HG02759 (cell line): ENCODE data around the gene PRKACA.

Experiments used
- ATAC-seq: cut with Tn5 transposase; IDR thresholded peaks from one replicate; pipeline ENCODE4 v1.9.1; 2021; ENCODE audit warnings: mild to moderate bottlenecking, moderate library complexity; ENCODE audit not compliant: unreplicated experiment

Gene PRKACA

GRCh38 chr19:14117668-14118164 lies at the start of gene PRKACA:
Gene PRKACA (minus strand): TSS chr19:14117762. CDS start chr19:14117547, 215 bp downstream.
- peak; percentile 90 for ATAC-seq

- ATAC-seq = no peak
Measured at GRCh38 chr19:14166999-14167575, 49.5 kb upstream of the PRKACA start.

GRCh38 chr19:14165990-14166830 lies 48.6 kb upstream of the PRKACA start:
- ATAC-seq = no peak

GRCh38 chr19:14164724-14165493 lies 47.3 kb upstream of the PRKACA start:
- no peak for ATAC-seq

GRCh38 chr19:14164082-14164481 lies 46.5 kb upstream of the PRKACA start:
- ATAC-seq = no peak

- ATAC-seq = no peak
Measured at GRCh38 chr19:14162871-14163297, 45.3 kb upstream of the PRKACA start.

GRCh38 chr19:14161305-14161704 lies 43.7 kb upstream of the PRKACA start:
- ATAC-seq = no peak

- ATAC-seq = no peak
Measured at GRCh38 chr19:14160017-14160703, 42.6 kb upstream of the PRKACA start.

- ATAC-seq = no peak
Measured at GRCh38 chr19:14159059-14159458, 41.5 kb upstream of the PRKACA start.

GRCh38 chr19:14158276-14159023 lies 40.9 kb upstream of the PRKACA start:
- ATAC-seq = no peak

- ATAC-seq = no peak
Measured at GRCh38 chr19:14156971-14157717, 39.6 kb upstream of the PRKACA start.

- ATAC-seq = no peak
Measured at GRCh38 chr19:14156122-14156521, 38.6 kb upstream of the PRKACA start.

GRCh38 chr19:14155371-14155770 lies 37.8 kb upstream of the PRKACA start:
- ATAC-seq = no peak

- ATAC-seq = no peak
Measured at GRCh38 chr19:14152713-14153112, 35.2 kb upstream of the PRKACA start.

- ATAC-seq = no peak
Measured at GRCh38 chr19:14150770-14151661, 33.5 kb upstream of the PRKACA start.

GRCh38 chr19:14150041-14150769 lies 32.6 kb upstream of the PRKACA start:
- no peak for ATAC-seq

GRCh38 chr19:14149509-14149994 lies 32.0 kb upstream of the PRKACA start:
- no peak for ATAC-seq
